ENCODE data around the gene ZNF783.

- TF ChIP-seq EZH2 (optimal IDR thresholded peaks at IDR 0.05; ENCODE audit: low read depth, low read length) (no peak), CTCF (IDR thresholded peaks at IDR 0.05; ENCODE audit: low read length) (no peak)
Observed at GRCh38 chr7:149302865-149303264, 40.9 kb downstream of the ZNF783 start.
